Measurements from ENCODE around the gene AMZ1.
"Not testable (repeated sequence)": the region's sequence is repeated elsewhere in the genome, so short reads cannot be mapped to it uniquely, and the experiment has no call there.

AMZ1 gene

DNA sequence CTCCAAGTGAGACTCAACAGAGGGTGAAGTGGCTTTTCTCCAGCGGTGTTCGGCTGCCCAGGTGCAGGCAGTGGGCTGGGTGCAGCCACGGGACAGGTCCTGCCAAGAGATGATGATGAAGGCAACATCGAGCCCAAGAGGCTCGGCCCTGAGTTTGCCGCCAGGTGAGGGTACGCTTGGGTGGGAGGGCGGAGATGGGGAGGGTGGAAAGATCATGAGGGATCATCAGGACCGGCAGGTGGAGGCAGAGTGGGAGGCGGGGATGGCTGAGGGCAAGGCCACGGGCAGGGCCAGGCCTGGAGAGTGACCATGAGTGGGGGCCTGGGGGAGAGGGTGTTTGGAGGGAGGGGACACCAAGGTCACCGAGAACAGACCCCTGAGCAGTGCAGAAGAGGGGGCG, 17.8 kb upstream of the AMZ1 start:
- DNase-seq = no peak

DNA sequence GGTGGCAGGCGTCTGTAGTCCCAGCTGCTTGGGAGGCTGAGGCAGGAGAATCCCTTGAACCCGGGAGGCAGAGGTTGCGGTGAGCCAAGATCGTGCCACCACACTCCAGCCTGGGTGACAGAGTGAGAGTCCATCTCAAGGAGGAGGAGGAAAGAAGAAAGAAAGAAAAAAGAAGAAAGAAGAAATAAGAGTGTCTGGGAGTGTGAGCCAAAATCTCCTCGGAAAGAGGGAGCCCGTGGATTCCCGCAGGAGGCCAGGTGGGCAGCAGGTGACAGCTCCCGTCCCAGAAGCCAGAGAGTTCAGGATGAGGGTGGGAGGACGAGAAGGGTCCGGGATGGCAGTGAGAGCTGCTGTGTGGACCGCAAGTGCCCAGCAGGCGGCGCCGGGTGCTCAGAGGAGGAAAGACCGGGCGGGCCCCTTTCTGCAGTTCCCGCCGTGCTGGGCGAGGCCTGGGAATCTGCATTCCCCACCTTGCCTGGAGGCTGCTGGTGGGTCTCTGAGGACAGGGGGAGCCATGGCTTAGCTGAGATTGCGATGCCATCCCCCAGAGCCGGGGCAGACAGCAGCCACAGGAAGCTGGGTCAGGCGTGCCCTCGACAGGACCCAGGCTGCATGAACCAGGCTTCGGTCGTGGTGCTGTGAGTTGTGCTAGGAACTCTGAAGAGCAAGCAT, 17.1 kb upstream of the AMZ1 start:
- DNase-seq = no peak

DNA sequence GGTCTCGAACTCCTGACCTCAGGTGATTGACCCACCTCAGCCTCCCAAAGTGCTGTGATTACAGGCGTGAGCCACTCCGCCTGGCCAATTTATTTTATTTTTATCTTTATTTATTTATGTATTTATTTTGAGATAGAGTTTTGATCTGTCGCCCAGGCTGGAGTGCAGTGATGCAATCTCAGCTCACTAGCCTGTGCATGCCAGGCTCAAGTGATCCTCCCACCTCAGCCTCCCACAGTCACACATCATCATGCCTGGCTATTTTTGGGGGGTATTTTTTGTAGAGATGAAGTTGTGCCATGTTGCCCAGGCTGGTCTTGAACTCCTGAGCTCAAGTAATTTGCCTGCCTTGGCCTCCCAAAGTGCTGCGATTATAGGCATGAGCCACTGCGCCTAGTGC, 14.8 kb upstream of the AMZ1 start:
- DNase-seq = not testable (repeated sequence)

DNA sequence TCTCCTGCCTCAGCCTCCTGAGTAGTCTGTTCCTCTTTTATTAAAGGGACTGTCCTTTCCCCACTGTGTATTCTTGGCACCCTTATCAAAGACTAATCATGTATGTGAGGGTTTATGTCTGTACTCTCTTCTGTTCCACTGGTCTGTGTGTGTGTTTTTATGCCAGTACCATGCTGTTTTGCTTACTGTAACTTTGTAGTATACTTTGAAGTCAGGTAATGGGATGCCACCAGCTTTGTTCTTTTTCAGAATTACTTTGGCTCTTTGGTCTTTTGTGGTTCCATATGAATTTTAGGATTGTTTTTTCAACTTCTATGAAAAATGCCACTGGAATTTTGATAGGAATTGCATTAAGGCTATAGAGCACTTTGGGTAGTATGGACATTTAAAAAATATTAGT, 14.1 kb upstream of the AMZ1 start:
- DNase-seq = no peak

DNA sequence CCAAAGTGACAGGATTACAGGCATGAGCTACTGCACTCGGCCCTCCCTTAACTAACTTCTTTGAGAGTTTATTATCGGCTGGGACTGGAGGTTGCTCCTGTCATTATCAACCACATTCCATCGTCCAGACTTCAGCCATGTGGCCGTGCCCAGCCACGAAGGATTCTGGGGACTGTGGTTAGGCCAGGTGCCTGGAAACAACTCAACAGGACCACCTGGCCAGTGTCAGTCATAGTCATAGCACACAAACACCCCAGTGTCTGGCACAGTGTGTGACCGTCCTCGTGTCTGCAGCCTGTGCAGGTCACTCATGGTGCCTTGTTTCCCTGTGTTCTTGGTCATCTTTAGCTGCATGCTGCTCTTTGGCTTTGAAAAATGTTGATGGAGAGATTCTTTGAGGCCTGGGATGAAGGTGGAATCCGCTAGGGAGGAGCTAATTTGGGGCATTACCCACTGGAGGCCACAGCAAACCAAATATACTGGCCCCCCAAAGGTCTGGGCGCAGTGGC, 12.7 kb upstream of the AMZ1 start:
- no peak for DNase-seq

DNA sequence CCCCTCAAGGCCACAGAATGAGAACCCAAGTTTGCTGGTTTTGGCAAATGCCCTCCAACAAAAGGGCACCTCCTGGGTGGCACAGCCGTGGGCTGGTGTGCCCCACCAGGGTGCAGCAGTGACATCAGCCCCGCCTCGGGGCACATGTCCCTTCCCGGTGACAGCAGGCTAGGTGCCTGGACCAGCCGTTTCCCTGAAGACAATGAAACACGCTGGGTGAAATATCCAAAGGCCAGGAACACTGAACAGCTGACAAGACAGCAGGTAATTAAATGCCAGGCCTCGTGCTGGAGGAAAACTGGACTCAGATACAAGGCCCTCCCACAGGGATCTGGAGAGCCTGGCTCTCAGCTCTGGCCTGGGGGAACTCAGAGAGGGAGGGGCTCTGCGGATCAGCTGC, 11.4 kb upstream of the AMZ1 start:
- DNase-seq = not testable (repeated sequence)

DNA sequence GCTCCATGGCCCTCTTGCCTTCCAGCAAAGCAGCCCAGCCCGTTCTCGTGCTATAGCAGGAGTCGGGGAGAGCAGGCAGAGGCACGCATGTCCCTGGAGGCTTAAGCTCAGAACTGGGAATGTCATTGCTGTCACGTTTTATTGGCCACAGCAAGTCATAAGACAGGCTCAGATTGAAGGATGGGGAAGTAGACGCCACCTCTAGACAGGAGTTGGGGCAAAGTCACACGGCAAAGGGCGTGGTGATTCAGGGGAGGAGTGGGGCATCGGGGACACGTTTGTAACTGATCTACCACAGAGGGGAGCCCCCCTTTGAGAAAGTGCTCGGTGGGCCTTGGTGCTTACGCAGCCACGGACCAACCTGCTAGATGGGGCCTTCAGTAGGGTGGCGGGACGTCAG, 9.5 kb upstream of the AMZ1 start:
- not testable (repeated sequence) for DNase-seq

DNA sequence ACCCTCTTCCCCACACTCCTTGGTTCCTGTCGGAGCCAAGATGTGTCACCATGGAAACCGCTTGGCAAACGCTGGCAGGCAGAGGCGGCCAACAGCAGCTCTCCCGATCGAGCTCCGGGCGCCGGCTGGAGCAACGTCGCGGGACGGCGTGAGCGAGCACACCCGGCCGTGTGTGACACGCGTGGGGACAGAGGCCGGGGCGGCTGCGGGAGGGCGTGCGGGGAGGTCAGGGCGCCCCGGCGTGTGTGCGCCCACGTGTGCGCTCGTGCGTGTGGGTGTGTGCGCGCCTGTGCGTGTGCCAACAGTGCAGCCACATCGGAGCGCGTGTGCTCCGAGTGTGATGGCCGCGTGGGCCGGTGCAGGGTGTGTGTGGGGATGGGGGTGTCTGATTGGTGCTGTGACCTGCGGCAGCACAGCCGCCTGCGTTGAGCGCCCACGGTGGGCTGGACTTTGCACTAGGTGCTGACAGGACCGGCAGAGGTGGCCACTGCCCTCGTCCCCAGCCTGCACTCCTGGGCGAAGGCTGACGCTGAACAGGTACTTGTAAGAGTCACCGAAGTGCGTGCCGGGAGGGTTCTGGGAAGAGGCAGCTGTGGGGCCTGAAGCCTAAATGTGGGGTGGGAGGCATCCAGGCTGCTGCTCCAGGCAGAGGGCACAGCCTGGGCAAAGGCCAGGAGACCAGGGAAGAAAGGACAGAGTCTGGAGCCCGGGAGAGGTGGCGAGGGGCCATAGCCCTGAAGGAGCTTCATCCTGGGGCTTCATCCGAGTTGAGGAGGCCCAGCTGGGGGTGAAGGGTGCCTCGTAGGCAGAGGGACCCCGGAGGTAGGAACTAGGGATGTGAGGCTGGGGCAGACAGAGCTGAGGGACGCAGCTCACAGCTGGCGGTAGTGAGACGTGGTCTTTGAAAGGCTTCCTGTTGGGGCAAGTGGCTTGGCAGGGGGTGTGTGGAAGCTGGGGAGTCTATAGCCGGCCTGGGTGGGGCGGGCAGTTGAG, 8.6 kb upstream of the AMZ1 start:
- not testable (repeated sequence) for DNase-seq

DNA sequence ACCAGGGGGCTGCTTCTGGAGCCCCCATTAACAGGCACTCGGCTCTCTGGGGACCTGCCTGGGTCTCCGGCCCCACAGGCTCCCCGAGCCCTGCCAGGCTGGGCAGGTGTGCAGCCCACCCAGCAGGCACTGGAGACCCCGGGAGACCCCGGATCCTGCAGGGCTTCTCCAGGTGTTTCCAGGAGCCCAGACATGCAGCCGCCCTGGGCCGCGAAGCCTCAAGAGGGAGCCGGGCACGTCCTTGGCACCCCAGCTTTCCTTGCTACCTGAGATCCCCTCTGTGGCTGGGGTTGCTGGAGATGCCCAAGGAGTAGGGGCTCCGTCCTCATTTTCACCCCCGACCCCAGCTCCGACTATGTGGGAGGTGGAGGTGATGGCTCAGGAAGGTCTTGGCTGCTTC, 7.7 kb upstream of the AMZ1 start:
- DNase-seq = no peak

DNA sequence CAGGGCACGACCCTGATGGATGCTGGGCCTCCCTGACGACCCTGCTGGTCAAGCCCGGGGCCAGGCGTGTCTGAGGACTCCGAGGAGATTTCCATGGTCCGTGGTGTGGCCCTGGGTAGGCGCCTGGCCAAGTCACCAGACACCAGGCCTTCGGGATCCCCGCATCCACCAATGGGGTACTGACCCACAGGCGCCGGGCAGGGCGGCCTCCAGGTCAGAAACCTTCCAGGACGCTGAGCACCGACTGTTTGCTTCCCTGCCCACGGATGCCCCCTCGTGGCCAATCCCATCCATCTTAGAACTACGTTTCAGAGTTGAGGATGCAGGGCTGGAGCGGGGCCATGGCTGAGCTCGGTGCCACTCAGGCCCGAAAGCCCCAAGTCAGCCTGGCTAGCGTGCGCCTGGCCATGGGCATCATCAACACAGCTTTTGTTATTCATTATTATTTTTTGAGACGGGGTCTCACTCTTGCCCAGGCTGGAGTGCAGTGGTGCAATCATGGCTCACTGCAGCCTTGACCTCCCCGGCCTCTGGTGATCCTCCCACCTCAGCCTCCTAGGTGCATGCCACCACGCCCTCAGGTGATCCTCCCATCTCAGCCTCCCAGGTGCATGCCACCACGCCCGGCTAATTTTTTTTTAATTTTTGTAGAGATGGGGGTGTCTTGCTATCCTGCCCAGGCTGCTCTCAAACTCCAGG, 7.1 kb upstream of the AMZ1 start:
- peak; percentile 80 for DNase-seq

DNA sequence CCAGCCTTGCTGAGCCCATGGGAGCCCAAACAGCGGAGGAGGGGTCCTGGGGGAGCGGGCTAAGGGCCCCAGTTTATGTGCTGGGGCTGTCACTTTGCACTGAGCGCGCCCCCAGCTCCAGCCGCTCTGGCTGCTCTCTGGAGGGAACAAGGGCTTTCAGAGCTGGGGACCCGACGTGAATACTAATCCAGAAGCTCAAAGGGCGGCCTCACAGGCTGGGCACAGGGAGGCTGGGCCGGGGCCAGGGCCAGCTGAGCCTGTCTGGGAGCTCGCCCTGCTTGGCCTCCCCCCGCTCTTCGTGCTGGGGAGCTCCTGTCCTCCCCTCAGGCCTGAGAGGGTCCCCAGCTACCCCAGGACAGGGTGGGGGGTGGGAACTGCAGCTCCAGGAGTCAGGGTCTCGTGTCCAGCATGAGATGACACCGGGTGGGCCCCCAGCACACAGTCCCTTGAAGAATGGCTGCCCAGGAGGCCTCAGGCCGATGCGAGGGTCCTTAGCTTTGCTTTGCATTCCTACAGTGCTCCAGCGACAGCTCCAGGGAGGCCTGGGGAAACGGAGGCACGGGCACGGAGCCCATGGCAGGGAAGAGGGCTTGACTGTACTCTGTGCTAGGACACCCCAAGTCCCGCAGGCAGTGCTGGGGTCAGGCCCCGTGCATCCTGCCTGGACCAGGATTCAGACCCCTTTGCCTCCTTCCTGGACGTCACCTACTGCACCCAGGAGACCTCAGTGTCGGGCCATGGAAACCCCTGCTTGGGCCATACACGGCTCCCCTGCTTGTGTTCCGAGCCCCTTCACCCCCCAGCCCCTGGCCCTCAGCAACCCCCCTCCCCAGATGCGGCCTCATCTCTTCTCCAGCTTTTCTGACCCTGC, 5.8 kb upstream of the AMZ1 start:
- DNase-seq = peak; percentile 96

DNA sequence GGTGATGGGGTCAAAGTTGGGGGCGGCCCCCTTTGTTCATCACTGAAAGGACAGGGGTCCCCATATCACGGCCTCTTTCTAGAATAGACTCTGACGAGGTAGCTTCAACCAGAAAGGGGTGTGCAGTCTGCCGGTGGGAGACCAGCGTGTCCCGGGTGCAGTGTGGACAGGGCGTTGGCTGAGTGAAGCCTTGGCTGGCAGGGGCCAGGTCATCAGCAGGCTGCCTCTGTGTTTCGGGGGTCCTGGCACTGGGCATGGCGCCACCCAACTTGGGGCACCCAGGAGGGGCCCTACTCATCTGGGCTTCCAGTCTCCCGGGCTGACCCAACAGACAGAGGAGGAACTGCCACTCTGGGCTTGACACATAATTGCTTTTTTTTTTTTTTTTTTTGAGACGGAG, 3.5 kb upstream of the AMZ1 start:
- no peak for DNase-seq

DNA sequence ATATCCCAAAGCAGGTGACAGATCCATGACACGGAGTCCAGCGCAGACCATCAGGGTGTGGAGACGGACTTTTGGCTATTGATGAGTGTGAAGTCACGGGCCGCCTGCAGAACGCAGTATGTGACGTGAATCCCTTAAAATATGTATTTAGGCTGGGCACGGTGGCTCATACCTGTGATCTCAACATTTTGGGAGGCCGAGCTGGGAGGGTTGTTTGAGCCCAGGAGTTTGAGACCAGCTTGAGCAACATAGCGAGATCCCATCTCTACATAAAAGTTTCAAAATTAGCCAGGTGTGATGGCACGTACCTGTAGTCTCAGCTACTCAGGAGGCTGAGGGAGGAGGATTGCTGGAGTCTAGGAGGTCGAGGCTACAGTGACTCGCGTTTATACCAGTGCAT, 1.9 kb upstream of the AMZ1 start:
- no peak for DNase-seq

DNA sequence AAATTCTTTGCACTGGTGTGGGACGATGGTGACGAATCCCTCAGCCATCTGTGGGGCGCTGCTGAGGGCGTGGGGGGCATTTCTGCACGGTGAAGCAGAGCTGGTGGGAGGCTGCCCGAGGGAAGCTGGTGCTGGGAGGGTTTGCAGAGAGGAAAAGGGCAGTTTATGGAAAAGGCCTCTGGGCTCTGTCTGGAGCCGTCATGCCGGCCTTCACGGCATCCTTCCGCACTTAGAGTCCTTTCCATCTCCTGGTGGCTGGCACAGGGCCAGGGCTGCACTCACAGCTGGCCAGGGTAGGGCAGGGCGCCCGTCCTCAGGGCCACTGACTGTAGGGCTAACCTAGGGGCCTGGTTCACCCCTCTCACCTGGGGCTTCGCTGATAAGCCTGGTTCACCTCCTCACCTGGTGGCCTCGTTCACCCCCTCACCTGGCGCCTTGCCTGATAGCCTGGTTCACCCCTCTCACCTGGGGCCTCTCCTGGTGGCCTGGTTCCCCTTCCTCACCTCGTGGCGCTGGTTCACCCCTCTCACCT, 598 bp upstream of the AMZ1 start:
- DNase-seq = no peak

DNA sequence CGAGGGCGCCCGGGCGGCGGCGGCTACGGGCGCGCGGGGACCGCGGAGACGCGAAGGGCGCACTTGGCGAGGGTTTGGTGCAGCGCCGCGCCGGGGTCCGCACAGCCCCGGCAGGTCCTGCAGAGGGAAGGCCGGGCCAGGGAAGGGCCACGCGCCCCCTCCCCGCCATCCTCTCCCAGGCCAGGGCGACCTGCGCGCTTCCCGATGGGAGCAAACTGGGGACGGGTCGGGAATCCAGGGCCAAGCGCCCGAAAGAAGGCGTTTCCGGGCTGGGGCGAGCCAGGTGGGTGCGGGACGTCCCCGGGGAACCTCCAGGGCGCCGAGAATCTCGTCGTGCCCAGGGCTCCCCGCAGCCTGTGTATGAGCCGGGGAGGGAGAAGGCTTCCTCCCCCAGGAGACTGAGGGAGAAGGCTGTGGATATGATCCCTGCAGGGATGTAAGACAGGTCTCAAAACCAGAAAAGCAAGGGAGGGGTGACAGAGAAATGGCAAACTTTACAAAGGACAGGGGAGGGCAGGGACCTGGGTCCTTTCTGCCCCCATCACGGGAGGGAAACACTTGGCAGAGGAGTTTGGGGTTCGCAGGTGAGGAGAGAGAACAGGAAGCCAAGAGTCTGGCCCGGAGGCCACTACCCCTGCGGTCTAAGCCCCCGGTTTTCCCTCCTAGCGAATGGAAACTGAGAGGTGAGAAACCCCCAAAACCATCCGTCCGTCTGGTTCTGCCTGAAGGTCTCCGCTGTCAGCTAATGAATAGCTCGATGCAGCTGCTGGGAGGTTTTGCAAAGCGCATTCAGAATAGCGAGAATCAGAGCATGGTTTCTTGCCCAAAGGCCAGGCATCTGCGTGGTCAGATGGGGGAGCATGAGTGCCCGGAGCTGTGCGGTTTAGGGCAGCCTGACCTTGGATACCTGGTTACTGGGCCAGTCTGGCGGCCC, 674 bp downstream of the AMZ1 start:
- DNase-seq = peak; percentile 50

DNA sequence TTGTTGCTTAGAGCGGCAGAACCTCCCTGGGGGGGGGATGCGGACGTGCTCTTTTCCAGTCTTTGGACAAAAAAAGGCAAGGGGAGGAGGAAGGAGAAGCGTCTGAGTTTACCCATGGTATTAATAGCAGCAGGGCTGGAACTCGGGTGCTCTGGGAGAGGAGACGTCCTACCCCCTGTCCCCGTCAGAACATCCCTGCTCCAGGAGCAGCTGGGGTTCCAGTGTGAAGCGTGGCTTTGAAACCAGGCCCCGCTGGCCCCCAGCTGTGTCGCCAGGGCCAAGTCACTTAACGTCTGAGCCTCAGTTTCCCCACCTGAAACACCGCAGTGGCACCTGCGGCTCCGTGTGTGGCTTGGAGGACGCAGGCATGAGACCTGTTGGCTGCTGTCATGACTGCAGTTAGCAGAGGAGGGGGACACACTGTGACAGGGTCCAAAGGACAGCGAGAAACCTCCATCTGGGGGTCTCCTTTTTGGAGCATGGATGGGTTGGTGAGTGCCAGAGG, 1.4 kb downstream of the AMZ1 start:
- no peak for DNase-seq

DNA sequence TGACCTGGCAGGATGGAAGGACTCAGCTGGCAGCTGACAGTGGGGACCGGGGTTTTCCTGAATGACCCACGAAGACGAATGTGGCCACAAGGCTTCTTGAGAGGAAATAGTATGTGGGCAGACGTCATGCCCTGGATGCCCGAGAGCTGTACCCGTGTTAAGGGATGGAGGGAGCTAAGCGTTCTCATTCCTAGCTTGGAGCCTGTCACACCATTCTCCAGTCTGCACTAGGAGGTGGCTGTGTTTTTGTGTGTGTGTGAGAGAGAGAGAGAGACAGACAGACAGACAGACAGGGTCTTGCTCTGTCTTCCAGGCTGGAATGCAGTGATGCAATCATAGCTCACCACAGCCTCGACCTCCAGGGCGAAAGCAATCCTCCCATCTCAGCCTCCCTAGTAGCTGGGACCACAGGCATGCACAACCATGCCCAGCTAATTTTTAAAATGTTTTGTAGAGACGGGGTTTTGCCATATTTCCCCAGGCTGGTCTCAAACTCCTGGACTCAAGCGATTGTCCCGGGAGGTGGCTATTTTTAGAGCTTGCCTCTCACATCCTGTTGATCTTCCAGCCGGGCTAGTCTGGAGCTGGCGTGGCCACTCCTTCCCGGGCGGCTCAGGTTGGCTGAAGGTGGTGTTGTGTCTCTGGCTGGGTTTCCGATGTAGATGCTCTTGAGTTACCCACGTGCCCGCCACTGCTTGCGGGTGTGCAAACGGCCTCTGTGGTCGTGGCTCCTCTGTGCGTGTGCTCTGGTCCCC, 2.1 kb downstream of the AMZ1 start:
- DNase-seq = no peak

DNA sequence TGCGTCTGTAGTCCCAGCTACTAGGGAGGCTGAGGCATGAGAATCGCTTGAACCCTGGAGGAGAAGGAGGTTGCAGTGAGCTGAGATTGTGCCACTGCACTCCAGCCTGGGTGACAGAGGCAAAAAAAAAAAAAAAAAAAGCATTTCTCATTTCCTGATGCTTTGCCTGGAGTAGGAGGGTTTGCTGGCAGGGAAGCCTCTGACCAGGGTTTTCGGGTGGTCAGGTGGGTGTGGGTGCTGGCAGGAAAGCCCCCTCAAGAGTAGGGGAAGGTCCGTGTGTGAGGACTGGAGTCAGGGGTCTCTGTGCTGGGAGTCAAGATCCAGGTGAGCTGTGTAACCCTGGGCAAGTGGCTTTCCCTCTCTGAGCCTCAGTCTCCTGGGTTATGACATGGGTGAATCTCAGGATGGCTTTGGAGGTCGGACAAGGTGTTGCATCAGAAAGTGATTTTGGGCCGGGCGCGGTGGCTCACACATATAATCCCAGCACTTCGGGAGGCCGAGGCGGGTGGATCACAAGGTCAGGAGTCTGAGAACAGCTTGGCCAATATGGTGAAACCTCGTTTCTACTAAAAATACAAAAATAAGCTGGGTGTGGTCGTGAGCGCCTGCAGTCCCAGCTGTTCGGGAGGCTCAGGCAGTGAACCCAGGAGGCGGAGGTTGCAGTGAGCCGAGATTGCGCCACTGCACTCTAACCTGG, 3.2 kb downstream of the AMZ1 start:
- no peak for DNase-seq

DNA sequence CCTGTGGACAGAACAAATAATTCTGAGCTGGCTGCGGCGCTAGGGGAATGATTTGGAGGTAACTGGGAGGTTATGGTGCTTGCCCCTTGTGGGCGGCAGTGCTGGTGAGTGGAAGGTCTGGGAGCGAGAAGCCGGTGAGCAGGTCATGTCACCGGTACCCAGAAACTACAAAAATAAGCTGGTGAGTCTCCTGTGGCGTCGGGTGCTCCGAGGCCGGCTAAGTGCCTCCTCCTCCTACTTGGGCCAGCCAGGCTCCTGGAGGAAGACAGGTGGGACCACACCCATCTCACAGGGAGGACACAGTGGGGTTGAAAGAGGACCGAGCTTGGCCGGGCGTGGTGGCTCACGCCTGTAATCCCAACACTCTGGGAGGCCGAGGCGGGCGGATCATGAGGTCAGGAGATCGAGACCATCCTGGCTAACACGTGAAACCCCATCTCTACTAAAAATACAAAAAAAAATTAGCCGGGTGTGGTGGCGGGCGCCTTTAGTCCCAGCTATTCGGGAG, 4.0 kb downstream of the AMZ1 start:
- DNase-seq = not testable (repeated sequence)

Data from midbrain (tissue), 1 donor.